Tibial nerve (tissue), 4 donors: ENCODE results near the gene FHOD1. TPM values are rescaled to one million over a fixed set of nuclear protein-coding genes. Genes with fewer than 3 reads are reported as not detected.

Experiments used
- DNase-seq, 2 donors: peaks; one replicate each; pipeline ENCODE4 v3.0.0-alpha.2; 2019; ENCODE audit warnings: low spot score in 2 of 2
- H3K27ac ChIP-seq, 4 donors: fragments of 200-600 bp; sonication (generic) in 3 of 4; one replicate each; pipeline ENCODE4 v1.5.1; 2017 to 2019; ENCODE audit warnings: mild to moderate bottlenecking in 1 of 4
- H3K27me3 ChIP-seq, 2 donors: fragments of 200-600 bp; sonication (generic) in 1 of 2; one replicate each; pipeline versions ENCODE4 v1.5.1 to v1.6.0; 2017 to 2019
- H3K36me3 ChIP-seq, 3 donors: fragments of 200-600 bp; sonication (generic); one replicate each; pipeline ENCODE4 v1.5.1; 2018 to 2019
- H3K4me1 ChIP-seq, 4 donors: fragments of 200-600 bp; sonication (generic) in 3 of 4; one replicate each; pipeline ENCODE4 v1.5.1; 2017 to 2019
- H3K4me3 ChIP-seq, 4 donors: fragments of 200-600 bp; sonication (generic) in 3 of 4; one replicate each; pipeline ENCODE4 v1.5.1; 2017 to 2019; ENCODE audit warnings: mild to moderate bottlenecking in 1 of 4, moderate library complexity in 1 of 4
- H3K9me3 ChIP-seq, 4 donors: fragments of 200-600 bp; sonication (generic) in 3 of 4; one replicate each; pipeline ENCODE4 v1.5.1; 2017 to 2019
- CTCF ChIP-seq, 5 experiments: fragments of 200-600 bp in 3 of 5; fragments of 450-650 bp in 2 of 5; sonication (generic) in 3 of 5; IDR thresholded peaks; one replicate each; pipeline ENCODE4 v1.5.1; 2016 to 2019; ENCODE audit warnings: antibody characterized with exemption in 5 of 5, mild to moderate bottlenecking in 3 of 5, moderate library complexity in 2 of 5
- EP300 ChIP-seq, 2 donors: sonication (generic); formaldehyde crosslinking; IDR thresholded peaks; one replicate each; pipeline ENCODE4 v1.6.1; 2017; ENCODE audit warnings: antibody characterized with exemption in 2 of 2, mild to moderate bottlenecking in 1 of 2
- POLR2A ChIP-seq, 2 donors: fragments of 450-650 bp; IDR thresholded peaks; one replicate each; pipeline ENCODE4 v1.6.1; 2017; ENCODE audit warnings: antibody characterized with exemption in 2 of 2, mild to moderate bottlenecking in 2 of 2, moderate library complexity in 2 of 2
- WGBS, 2 donors: methylation state at CpG; one replicate each; pipeline ENCODE4 v1.1.5; 2018; 5-methylcytosine and 5-hydroxymethylcytosine counted together
- total RNA-seq, 4 donors: library from RNA; depleted of rRNA; stranded (reverse); fragments of >200 nt; gene quantifications; one replicate each; pipeline ENCODE4 v1.1.0, GENCODE V29; 2016

Gene FHOD1
- total RNA-seq, 4 donors from 2014 or later, result 17.3 to 45.3 (median 25.5) TPM

GRCh38 chr16:67291461-67291860 is 44.2 kb upstream of the FHOD1 start:
- no peak for DNase-seq
- WGBS, 2 donors, result 77 to 79% methylated on average over 7 of the region's 7 CpGs
- peaks cover 0 to 30% (median 0%) of the 10 kb centered on the region in 3 donors for H3K36me3 ChIP-seq
- no peaks in the 10 kb centered on the region for H3K9me3 ChIP-seq
- H3K4me3 ChIP-seq, result no peak overlapping the region
- peaks cover 0 to 11% (median 0%) of the 10 kb centered on the region in 4 donors for H3K4me1 ChIP-seq
- H3K27ac ChIP-seq, result no peak overlapping the region
- TF ChIP-seq POLR2A (IDR thresholded peaks at IDR 0.05), result no peak
- TF ChIP-seq CTCF (IDR thresholded peaks at IDR 0.05), result no peak
- TF ChIP-seq EP300 (IDR thresholded peaks at IDR 0.05), result no peak
- H3K27me3 ChIP-seq, result no peaks in the 10 kb centered on the region

- no peak for DNase-seq
- TF ChIP-seq POLR2A (IDR thresholded peaks at IDR 0.05) (no peak), EP300 (IDR thresholded peaks at IDR 0.05) (no peak), CTCF (IDR thresholded peaks at IDR 0.05) (no peak)
- Histone ChIP-seq H3K9me3 (no peaks in the 10 kb centered on the region), H3K4me1 (no peaks in the 10 kb centered on the region), H3K4me3 (no peak overlapping the region), H3K27me3 (no peaks in the 10 kb centered on the region), H3K36me3 (peaks cover 0 to 58% (median 0%) of the 10 kb centered on the region in 3 donors), H3K27ac (no peak overlapping the region)
- WGBS, 2 donors, result 90 to 95% methylated on average over 14 of the region's 14 CpGs
These were observed 40.7 kb upstream of the FHOD1 start for GRCh38 chr16:67287960-67288359.

- H3K4me1 ChIP-seq, result no peaks in the 10 kb centered on the region
- no peak for TF ChIP-seq POLR2A (IDR thresholded peaks at IDR 0.05)
- TF ChIP-seq CTCF (IDR thresholded peaks at IDR 0.05), result no peak
- TF ChIP-seq EP300 (IDR thresholded peaks at IDR 0.05), result no peak
- WGBS, 2 donors, result 87 to 88% methylated on average over 19 to 26 of the region's 28 CpGs
- no peak overlapping the region for H3K4me3 ChIP-seq
- H3K27me3 ChIP-seq, result no peaks in the 10 kb centered on the region
- no peak for DNase-seq
- peaks cover 0 to 70% (median 0%) of the 10 kb centered on the region in 3 donors for H3K36me3 ChIP-seq
- H3K27ac ChIP-seq, result no peak overlapping the region
- no peaks in the 10 kb centered on the region for H3K9me3 ChIP-seq
These were observed 39.4 kb upstream of the FHOD1 start for GRCh38 chr16:67286441-67287235.

- H3K9me3 ChIP-seq, result no peaks in the 10 kb centered on the region
- peaks cover 0 to 73% (median 0%) of the 10 kb centered on the region in 3 donors for H3K36me3 ChIP-seq
- DNase-seq, result no peak
- WGBS, 2 donors, result 78 to 87% methylated on average over 20 to 32 of the region's 34 CpGs
- TF ChIP-seq CTCF (IDR thresholded peaks at IDR 0.05) (peak in 3 of 5 experiments; percentile 16 to 32 (median 20)), POLR2A (IDR thresholded peaks at IDR 0.05) (no peak)
- no peak overlapping the region for H3K27ac ChIP-seq
- H3K27me3 ChIP-seq, result no peaks in the 10 kb centered on the region
- H3K4me1 ChIP-seq, result peaks cover 0 to 6% (median 0%) of the 10 kb centered on the region in 4 donors
- H3K4me3 ChIP-seq, result no peak overlapping the region
These were observed 37.7 kb upstream of the FHOD1 start for GRCh38 chr16:67284699-67285646.
